Pancreas (tissue), 10 donors: Measurements from ENCODE around the gene TFF1. TPM values are rescaled to one million over a fixed set of nuclear protein-coding genes. Genes with fewer than 3 reads are reported as not detected.

ENCODE experiments used
- ATAC-seq, 4 donors: fragments of 200-7000 bp; cut with Tn5 transposase; one replicate each; pipeline versions ENCODE4 v1.8.0 to v1.9.1; 2020; ENCODE audit warnings: mild to moderate bottlenecking in 4 of 4, moderate library complexity in 4 of 4
- DNase-seq, 6 donors: peaks; one replicate each; pipeline ENCODE4 v3.0.0-alpha.2; 2020
- FAIRE-seq: peaks from 2 replicates; lab custom pipeline; 2012; peaks lifted over from hg19 to GRCh38; lab: Jason Lieb, UNC
- H3K27ac ChIP-seq, 4 donors: fragments of 200-600 bp; sonication (generic); 1 replicate in 3 of 4; 2 replicates in 1 of 4; pipeline versions ENCODE4 v1.5.0 to v1.8.0; 2020
- H3K27me3 ChIP-seq, 4 donors: fragments of 200-600 bp; one replicate each; pipeline ENCODE4 v1.8.0; 2021
- H3K36me3 ChIP-seq, 3 donors: fragments of 200-600 bp; sonication (generic) in 1 of 3; one replicate each; pipeline versions ENCODE4 v1.5.0 to v1.8.0; 2020 to 2021
- H3K4me1 ChIP-seq, 3 donors: fragments of 200-600 bp; one replicate each; pipeline ENCODE4 v1.8.0; 2021
- H3K4me3 ChIP-seq, 4 donors: fragments of 200-600 bp; sonication (generic) in 2 of 4; one replicate each; pipeline versions ENCODE4 v1.5.0 to v1.8.0; 2020 to 2021
- H3K9me3 ChIP-seq, 4 donors: fragments of 200-600 bp; one replicate each; pipeline ENCODE4 v1.8.0; 2021
- CTCF ChIP-seq, 4 donors: fragments of 200-600 bp; sonication (generic) in 3 of 4; IDR thresholded peaks; one replicate each; pipeline versions ENCODE4 v1.5.0 to v1.8.0; 2021; ENCODE audit warnings: antibody characterized with exemption in 4 of 4
- WGBS, 2 donors: extraction: QIAGEN DNeasy Blood & Tissue Kit; methylation state at CpG; one replicate each; pipeline ENCODE4 v1.1.7; 2013; 5-methylcytosine and 5-hydroxymethylcytosine counted together
- intact Hi-C, 3 donors: fragments of 100-400 bp; cut with DNase I; formaldehyde crosslinking; loops; one replicate each; pipeline versions ENCODE4 v1.11.1 to v1.14.2; 2022
- polyA plus RNA-seq, 2 donors: library from polyadenylated mRNA; stranded (reverse); fragments of 200-250 nt; gene quantifications; one replicate each; pipeline ENCODE4 v1.2.3, GENCODE V29; 2013
- total RNA-seq, 6 donors: library from RNA; stranded (reverse); fragmentation: NEBNext Ultra II Directional in 4 of 6; extraction: Animal tissue kit (Norgen Biotek cat#: 25700) in 4 of 6; gene quantifications; one replicate each; pipeline versions ENCODE4 v1.2.1 to v1.2.4, GENCODE V29; 2021 to 2023
- donor health status: healthy with polysubstance abuse.
- donor health status: DM: no; HTN: no; CAD: no; lungs with moderate emphysema.
- donor health status: DM: no; HTN: no; CAD: no.
- donor health status: control.
- donor health status: control.
- donor health status: Bipolar disorder and iron deficiency.
- donor health status: DM: yes; HTN: yes; CAD: no.
- donor health status: DM: no; HTN: no; CAD: no.
- donor health status: DM: no; HTN: no; CAD: no.
- donor health status: DM: yes; HTN: yes; CAD: no.

TFF1 gene
- total and polyA plus RNA-seq, 8 donors: 0.80 to 40.6 (median 2.9) TPM; not detected in 1

- no peak for TF ChIP-seq CTCF (IDR thresholded peaks at IDR 0.05)
- Histone ChIP-seq H3K27ac (no peak overlapping the region), H3K27me3 (no peaks in the 10 kb centered on the region), H3K36me3 (no peaks in the 10 kb centered on the region), H3K4me1 (no peaks in the 10 kb centered on the region), H3K4me3 (no peak overlapping the region), H3K9me3 (no peaks in the 10 kb centered on the region)
- no peak for FAIRE-seq
- 81 to 83% methylated on average over 11 of the region's 11 CpGs for WGBS, 2 donors
- no peak for DNase-seq
- intact Hi-C loops: no loop called here
- no peak for ATAC-seq
Observed at GRCh38 chr21:42343963-42344510, 22.3 kb downstream of the TFF1 start.

- no peak for FAIRE-seq
- DNase-seq: no peak
- Histone ChIP-seq H3K27ac (no peak overlapping the region), H3K4me1 (no peaks in the 10 kb centered on the region), H3K36me3 (no peaks in the 10 kb centered on the region), H3K4me3 (no peak overlapping the region), H3K9me3 (no peaks in the 10 kb centered on the region), H3K27me3 (no peaks in the 10 kb centered on the region)
- intact Hi-C loops: no loop called here
- ATAC-seq: no peak
- TF ChIP-seq CTCF (IDR thresholded peaks at IDR 0.05): no peak
- 84 to 90% methylated on average over 6 of the region's 6 CpGs for WGBS, 2 donors
Observed at GRCh38 chr21:42343556-42343955, 22.8 kb downstream of the TFF1 start.

GRCh38 chr21:42343101-42343500 is 23.2 kb downstream of the TFF1 start:
- WGBS, 2 donors: 75 to 76% methylated on average over 10 of the region's 10 CpGs
- intact Hi-C loops: no loop called here
- Histone ChIP-seq H3K27ac (no peak overlapping the region), H3K27me3 (no peaks in the 10 kb centered on the region), H3K4me1 (no peaks in the 10 kb centered on the region), H3K4me3 (no peak overlapping the region), H3K9me3 (no peaks in the 10 kb centered on the region), H3K36me3 (no peaks in the 10 kb centered on the region)
- no peak for FAIRE-seq
- no peak for DNase-seq
- no peak for ATAC-seq
- TF ChIP-seq CTCF (IDR thresholded peaks at IDR 0.05): no peak

- H3K4me1 ChIP-seq: no peaks in the 10 kb centered on the region
- H3K36me3 ChIP-seq: no peaks in the 10 kb centered on the region
- no peaks in the 10 kb centered on the region for H3K27me3 ChIP-seq
- intact Hi-C loops: no loop called here
- FAIRE-seq (no peak), ATAC-seq (no peak), DNase-seq (no peak)
- no peaks in the 10 kb centered on the region for H3K9me3 ChIP-seq
- no peak for TF ChIP-seq CTCF (IDR thresholded peaks at IDR 0.05)
- no peak overlapping the region for H3K4me3 ChIP-seq
- H3K27ac ChIP-seq: no peak overlapping the region
- 87 to 91% methylated on average over 15 of the region's 15 CpGs for WGBS, 2 donors
Observed at GRCh38 chr21:42341776-42342542, 24.4 kb downstream of the TFF1 start.
